Activated CD8-positive, alpha-beta memory T cell treated with anti-CD3 and anti-CD28 coated beads for 48 hours (primary cell): ENCODE measurements around the gene SDSL.

Experiments
- DNase-seq, 3 experiments: peaks; one replicate each; pipeline ENCODE4 v3.0.0-alpha.2; 2020; ENCODE audit warnings: low read depth in 2 of 3, low spot score in 2 of 3

SDSL gene

DNA sequence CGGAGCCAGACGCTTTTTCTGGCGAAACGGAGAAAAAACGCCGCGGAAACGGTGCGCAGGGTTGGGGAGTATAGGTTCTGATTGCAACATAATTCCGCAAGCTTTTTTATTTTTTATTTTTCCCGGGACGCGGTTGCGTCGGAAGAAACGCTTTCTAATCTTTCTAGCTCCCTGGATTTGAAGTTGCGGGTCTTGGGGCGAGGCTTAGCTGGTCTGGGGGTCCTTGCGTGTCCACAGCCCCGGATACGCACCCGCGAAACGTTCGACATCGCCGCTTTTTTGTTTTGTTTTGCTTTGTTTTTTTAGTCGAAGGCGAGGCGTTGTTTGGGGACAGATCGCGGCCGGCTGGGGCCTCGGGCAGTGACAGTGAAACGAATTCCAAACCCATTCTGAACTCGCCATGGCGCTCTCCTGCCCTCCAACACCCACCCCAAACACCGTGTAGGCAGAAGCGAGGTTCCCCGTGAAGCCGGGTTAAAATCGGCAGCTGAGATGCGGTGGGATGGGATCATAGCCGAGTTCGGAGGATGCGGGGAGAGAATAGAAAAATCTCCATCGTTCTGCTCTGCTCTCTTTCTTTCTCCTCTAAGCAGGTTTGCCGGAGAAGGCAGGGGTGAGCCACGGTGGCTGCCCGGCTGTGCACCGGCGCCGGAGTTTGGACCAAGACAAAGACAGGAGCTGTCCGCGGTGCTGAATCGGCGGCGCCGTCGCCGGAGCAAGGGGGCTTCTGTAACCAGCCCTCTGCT is 57.6 kb downstream of the SDSL start:
- DNase-seq, result no peak

- no peak for DNase-seq
Measured at GRCh38 chr12:113480336-113480971, 58.3 kb downstream of the SDSL start.

DNA sequence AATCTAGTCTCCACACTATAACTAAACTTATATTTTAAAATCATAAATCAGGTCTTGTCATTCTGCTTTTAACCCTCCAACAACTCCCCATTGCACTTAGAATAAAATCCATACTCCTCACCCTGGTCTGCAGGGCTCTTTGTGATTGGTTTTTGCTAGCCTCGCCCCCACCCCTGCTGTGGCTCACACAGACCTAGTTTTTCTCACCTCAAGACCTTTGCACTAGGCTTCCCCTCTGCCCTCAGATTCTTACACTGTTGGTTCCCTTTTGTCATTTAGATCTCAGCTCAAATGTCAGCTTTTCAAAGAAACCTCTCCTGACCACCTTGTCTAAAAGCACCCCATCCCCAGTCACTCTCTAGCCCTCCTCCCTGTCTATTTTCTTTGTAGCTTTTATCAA is 60.2 kb downstream of the SDSL start:
- DNase-seq, result no peak

GRCh38 chr12:113485330-113485729 is 63.1 kb downstream of the SDSL start:
- DNase-seq, result no peak

DNA sequence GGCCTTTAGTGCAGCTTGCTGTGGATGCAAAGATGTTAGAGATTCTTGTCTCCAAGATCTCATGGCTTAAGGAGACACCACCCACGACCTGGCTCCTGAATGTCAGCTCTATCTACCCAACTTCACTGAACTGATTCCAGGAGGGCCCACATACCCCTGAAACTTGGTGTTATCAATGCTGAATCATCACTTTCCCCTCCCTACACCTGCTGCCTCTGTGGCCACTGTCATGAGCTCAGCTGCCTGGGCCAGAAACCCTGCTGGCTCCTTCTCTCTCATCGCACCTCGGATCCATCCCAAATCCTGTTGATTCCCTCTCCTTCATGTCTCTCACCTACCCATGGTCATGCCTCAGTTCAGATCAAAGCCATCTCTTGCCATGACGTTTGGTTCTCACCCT is 64.5 kb downstream of the SDSL start:
- DNase-seq, result no peak
